ENCODE measurements around the gene APOA5.
"Not testable (repeated sequence)": the region's sequence is repeated elsewhere in the genome, so short reads cannot be mapped to it uniquely, and the experiment has no call there.

The APOA5 gene

GRCh38 chr11:116807601-116808261, 16.1 kb upstream of the APOA5 start:
- no peak overlapping the region for H3K4me3 ChIP-seq
- TF ChIP-seq, protein P1, sequence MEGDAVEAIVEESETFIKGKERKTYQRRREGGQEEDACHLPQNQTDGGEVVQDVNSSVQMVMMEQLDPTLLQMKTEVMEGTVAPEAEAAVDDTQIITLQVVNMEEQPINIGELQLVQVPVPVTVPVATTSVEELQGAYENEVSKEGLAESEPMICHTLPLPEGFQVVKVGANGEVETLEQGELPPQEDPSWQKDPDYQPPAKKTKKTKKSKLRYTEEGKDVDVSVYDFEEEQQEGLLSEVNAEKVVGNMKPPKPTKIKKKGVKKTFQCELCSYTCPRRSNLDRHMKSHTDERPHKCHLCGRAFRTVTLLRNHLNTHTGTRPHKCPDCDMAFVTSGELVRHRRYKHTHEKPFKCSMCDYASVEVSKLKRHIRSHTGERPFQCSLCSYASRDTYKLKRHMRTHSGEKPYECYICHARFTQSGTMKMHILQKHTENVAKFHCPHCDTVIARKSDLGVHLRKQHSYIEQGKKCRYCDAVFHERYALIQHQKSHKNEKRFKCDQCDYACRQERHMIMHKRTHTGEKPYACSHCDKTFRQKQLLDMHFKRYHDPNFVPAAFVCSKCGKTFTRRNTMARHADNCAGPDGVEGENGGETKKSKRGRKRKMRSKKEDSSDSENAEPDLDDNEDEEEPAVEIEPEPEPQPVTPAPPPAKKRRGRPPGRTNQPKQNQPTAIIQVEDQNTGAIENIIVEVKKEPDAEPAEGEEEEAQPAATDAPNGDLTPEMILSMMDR (IDR thresholded peaks at IDR 0.05): no peak
- no peak overlapping the region for H3K27ac ChIP-seq
- no peak for DNase-seq (ENCODE audit: low spot score)

GRCh38 chr11:116804001-116804400, 12.3 kb upstream of the APOA5 start:
- Histone ChIP-seq H3K27ac (no peak overlapping the region), H3K4me3 (no peak overlapping the region)
- no peak for DNase-seq (ENCODE audit: low spot score)
- TF ChIP-seq, protein P1 (IDR thresholded peaks at IDR 0.05): no peak

DNA sequence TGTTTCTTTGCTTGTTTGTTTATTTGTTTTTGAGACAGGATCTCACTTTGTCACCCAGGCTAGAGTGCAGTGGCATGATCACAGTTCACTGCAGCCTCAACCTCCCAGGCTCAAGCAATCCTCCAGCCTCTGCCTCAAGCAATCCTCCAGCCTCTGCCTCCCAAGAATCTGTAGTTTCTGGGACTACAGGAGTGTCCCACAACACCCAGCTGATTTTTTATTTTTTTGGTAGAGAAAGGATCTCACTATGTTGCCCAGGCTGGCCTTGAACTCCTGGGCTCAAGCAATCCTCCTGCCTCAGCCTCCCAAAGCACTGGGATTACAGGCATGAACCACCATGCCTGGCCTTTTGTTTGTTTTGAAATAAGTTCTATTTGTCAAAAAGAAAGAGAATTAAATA, 10.0 kb upstream of the APOA5 start:
- H3K4me3 ChIP-seq; DNase-seq (ENCODE audit: low spot score); H3K27ac ChIP-seq: not testable (repeated sequence)

- no peak overlapping the region for H3K27ac ChIP-seq
- TF ChIP-seq, protein P1 (IDR thresholded peaks at IDR 0.05): no peak
- no peak overlapping the region for H3K4me3 ChIP-seq
- DNase-seq (ENCODE audit: low spot score): no peak
Measured at GRCh38 chr11:116800610-116801009, 8.9 kb upstream of the APOA5 start.

- Histone ChIP-seq H3K27ac (no peak overlapping the region), H3K4me3 (no peak overlapping the region)
- TF ChIP-seq, protein P1 (IDR thresholded peaks at IDR 0.05): no peak
- no peak for DNase-seq (ENCODE audit: low spot score)
Measured at GRCh38 chr11:116798368-116798767, 6.7 kb upstream of the APOA5 start.

GRCh38 chr11:116797816-116798215, 6.1 kb upstream of the APOA5 start:
- TF ChIP-seq, protein P1 (IDR thresholded peaks at IDR 0.05): no peak
- H3K27ac ChIP-seq: no peak overlapping the region
- DNase-seq (ENCODE audit: low spot score): no peak
- no peak overlapping the region for H3K4me3 ChIP-seq

GRCh38 chr11:116796548-116796947, 4.9 kb upstream of the APOA5 start:
- Histone ChIP-seq H3K4me3 (no peak overlapping the region), H3K27ac (no peak overlapping the region)
- TF ChIP-seq, protein P1 (IDR thresholded peaks at IDR 0.05): no peak
- DNase-seq (ENCODE audit: low spot score): no peak
